Effector CD4-positive, alpha-beta T cell (primary cell): ENCODE results near the gene CCDC30.

Experiments used
- DNase-seq: peaks from one replicate; pipeline ENCODE4 v3.0.0-alpha.2; 2020
- total RNA-seq: gene quantifications from one replicate; lab custom pipeline; 2026; lab: John Stamatoyannopoulos, UW

The CCDC30 gene
- total RNA-seq: 8.1 reads per million, percentile 28 among the genes with 10 or more reads in this experiment

GRCh38 chr1:42462828-42463763 is at the start of gene CCDC30:
Gene CCDC30 (plus strand): TSS chr1:42463286. CDS start chr1:42480552, 17,266 bp downstream.
- DNase-seq: peak; percentile 96

- DNase-seq: no peak
Observed at GRCh38 chr1:42414551-42415496, 48.3 kb upstream of the CCDC30 start.

- DNase-seq: no peak
Observed at GRCh38 chr1:42417166-42417565, 45.9 kb upstream of the CCDC30 start.

- no peak for DNase-seq
Observed at GRCh38 chr1:42418516-42418915, 44.6 kb upstream of the CCDC30 start.

- DNase-seq: no peak
Observed at GRCh38 chr1:42419126-42419821, 43.8 kb upstream of the CCDC30 start.

- DNase-seq: no peak
Observed at GRCh38 chr1:42420121-42420520, 43.0 kb upstream of the CCDC30 start.

GRCh38 chr1:42420911-42421585 is 42.0 kb upstream of the CCDC30 start:
- no peak for DNase-seq

- DNase-seq: no peak
Observed at GRCh38 chr1:42422737-42423136, 40.3 kb upstream of the CCDC30 start.

- DNase-seq: no peak
Observed at GRCh38 chr1:42423681-42424080, 39.4 kb upstream of the CCDC30 start.

GRCh38 chr1:42424201-42424600 is 38.9 kb upstream of the CCDC30 start:
- no peak for DNase-seq

GRCh38 chr1:42427240-42427639 is 35.8 kb upstream of the CCDC30 start:
- DNase-seq: no peak

GRCh38 chr1:42429603-42430002 is 33.5 kb upstream of the CCDC30 start:
- no peak for DNase-seq

GRCh38 chr1:42430286-42431135 is 32.6 kb upstream of the CCDC30 start:
- DNase-seq: no peak

- DNase-seq: no peak
Observed at GRCh38 chr1:42431514-42431913, 31.6 kb upstream of the CCDC30 start.

- DNase-seq: no peak
Observed at GRCh38 chr1:42432714-42433113, 30.4 kb upstream of the CCDC30 start.

GRCh38 chr1:42433369-42433768 is 29.7 kb upstream of the CCDC30 start:
- no peak for DNase-seq

GRCh38 chr1:42434340-42434739 is 28.7 kb upstream of the CCDC30 start:
- DNase-seq: no peak

GRCh38 chr1:42439940-42440339 is 23.1 kb upstream of the CCDC30 start:
- DNase-seq: no peak

- no peak for DNase-seq
Observed at GRCh38 chr1:42442662-42443061, 20.4 kb upstream of the CCDC30 start.

- no peak for DNase-seq
Observed at GRCh38 chr1:42449256-42449655, 13.8 kb upstream of the CCDC30 start.

- DNase-seq: no peak
Observed at GRCh38 chr1:42450061-42450460, 13.0 kb upstream of the CCDC30 start.
